NCI-H2029 (cell line): ENCODE measurements around the gene HMGCS1.
"Not testable (repeated sequence)": the region's sequence is repeated elsewhere in the genome, so short reads cannot be mapped to it uniquely, and the experiment has no call there.

Experiments
- DNase-seq: peaks from one replicate; lab custom pipeline; 2025; lab: John Stamatoyannopoulos, UW

HMGCS1 gene

GRCh38 chr5:43313035-43313853, at the start of gene HMGCS1:
Gene HMGCS1, minus strand, starts transcription at chr5:43313412. Its CDS starts 14,447 bp downstream, at chr5:43298965.
- peak; percentile 99 for DNase-seq

GRCh38 chr5:43358726-43359125, 45.5 kb upstream of the HMGCS1 start:
- no peak for DNase-seq

- no peak for DNase-seq
Measured at GRCh38 chr5:43358301-43358700, 45.1 kb upstream of the HMGCS1 start.

- no peak for DNase-seq
Measured at GRCh38 chr5:43357878-43358281, 44.7 kb upstream of the HMGCS1 start.

GRCh38 chr5:43357067-43357466, 43.9 kb upstream of the HMGCS1 start:
- DNase-seq: no peak

GRCh38 chr5:43354774-43355173, 41.6 kb upstream of the HMGCS1 start:
- no peak for DNase-seq

- DNase-seq: no peak
Measured at GRCh38 chr5:43353668-43354067, 40.5 kb upstream of the HMGCS1 start.

GRCh38 chr5:43352915-43353314, 39.7 kb upstream of the HMGCS1 start:
- no peak for DNase-seq

GRCh38 chr5:43352131-43352530, 38.9 kb upstream of the HMGCS1 start:
- no peak for DNase-seq

- no peak for DNase-seq
Measured at GRCh38 chr5:43348861-43349363, 35.7 kb upstream of the HMGCS1 start.

GRCh38 chr5:43348207-43348606, 35.0 kb upstream of the HMGCS1 start:
- DNase-seq: no peak

GRCh38 chr5:43338862-43339261, 25.6 kb upstream of the HMGCS1 start:
- no peak for DNase-seq

- DNase-seq: no peak
Measured at GRCh38 chr5:43336159-43336558, 22.9 kb upstream of the HMGCS1 start.

GRCh38 chr5:43335681-43336080, 22.5 kb upstream of the HMGCS1 start:
- DNase-seq: no peak

GRCh38 chr5:43332401-43332800, 19.2 kb upstream of the HMGCS1 start:
- DNase-seq: no peak

- not testable (repeated sequence) for DNase-seq
Measured at GRCh38 chr5:43325624-43326023, 12.4 kb upstream of the HMGCS1 start.

GRCh38 chr5:43323488-43323887, 10.3 kb upstream of the HMGCS1 start:
- not testable (repeated sequence) for DNase-seq

- no peak for DNase-seq
Measured at GRCh38 chr5:43320846-43321245, 7.6 kb upstream of the HMGCS1 start.

- no peak for DNase-seq
Measured at GRCh38 chr5:43316421-43316820, 3.2 kb upstream of the HMGCS1 start.

GRCh38 chr5:43315682-43316081, 2.5 kb upstream of the HMGCS1 start:
- DNase-seq: no peak

- no peak for DNase-seq
Measured at GRCh38 chr5:43315263-43315662, 2.1 kb upstream of the HMGCS1 start.

GRCh38 chr5:43314724-43315123, 1.5 kb upstream of the HMGCS1 start:
- no peak for DNase-seq

GRCh38 chr5:43313854-43314457, 744 bp upstream of the HMGCS1 start:
- DNase-seq: no peak

GRCh38 chr5:43312699-43313034, 545 bp downstream of the HMGCS1 start:
- DNase-seq: no peak
